Cardiac muscle cell (in vitro differentiated cells and primary cell): ENCODE data around the gene PARD3. TPM values are rescaled to one million over a fixed set of nuclear protein-coding genes. Genes with fewer than 3 reads are reported as not detected.

Experiments
- DNase-seq, 2 donors: peaks; one replicate each; pipeline versions ENCODE4 v3.0.0 to v3.0.0-alpha.2; 2010 to 2017; ENCODE audit warnings: low read depth in 1 of 2, low spot score in 1 of 2
- H3K27ac ChIP-seq: fragments of 200-600 bp; sonication (generic); 2 replicates; pipeline ENCODE4 v1.5.1; 2016
- H3K27me3 ChIP-seq: fragments of 200-600 bp; sonication (generic); 2 replicates; pipeline ENCODE4 v1.6.0; 2016; ENCODE audit warnings: control low read depth
- H3K36me3 ChIP-seq: fragments of 200-600 bp; sonication (generic); 2 replicates; pipeline ENCODE4 v1.5.1; 2016; ENCODE audit warnings: control low read depth
- H3K4me1 ChIP-seq: fragments of 200-600 bp; sonication (generic); 2 replicates; pipeline ENCODE4 v1.8.1; 2017; ENCODE audit warnings: low read depth, mild to moderate bottlenecking, mixed run types
- H3K4me3 ChIP-seq: fragments of 200-600 bp; sonication (generic); 2 replicates; pipeline ENCODE4 v1.5.1; 2016; ENCODE audit warnings: mild to moderate bottlenecking
- H3K9me3 ChIP-seq: fragments of 200-600 bp; sonication (generic); 2 replicates; pipeline ENCODE4 v1.5.1; 2017; ENCODE audit warnings: low read depth, mild to moderate bottlenecking, control low read depth
- CTCF ChIP-seq: IDR thresholded peaks from 2 replicates; pipeline ENCODE4 v1.5.1; 2012; ENCODE audit warnings: low read depth, mild to moderate bottlenecking, low read length
- polyA plus RNA-seq: library from polyadenylated mRNA; unstranded; fragments of >200 nt; fragmentation: Nextera tagmentation; extraction: Ambion mirVana; gene quantifications from 2 replicates; pipeline ENCODE4 v1.2.1, GENCODE V29; 2016
- total RNA-seq: library from RNA; depleted of rRNA; stranded (reverse); fragments of >200 nt; gene quantifications from 2 replicates; pipeline ENCODE4 v1.2.3, GENCODE V29; 2016

Gene PARD3
- total and polyA plus RNA-seq, 2 experiments from 2014 or later = 36.5 to 64.8 TPM

DNA sequence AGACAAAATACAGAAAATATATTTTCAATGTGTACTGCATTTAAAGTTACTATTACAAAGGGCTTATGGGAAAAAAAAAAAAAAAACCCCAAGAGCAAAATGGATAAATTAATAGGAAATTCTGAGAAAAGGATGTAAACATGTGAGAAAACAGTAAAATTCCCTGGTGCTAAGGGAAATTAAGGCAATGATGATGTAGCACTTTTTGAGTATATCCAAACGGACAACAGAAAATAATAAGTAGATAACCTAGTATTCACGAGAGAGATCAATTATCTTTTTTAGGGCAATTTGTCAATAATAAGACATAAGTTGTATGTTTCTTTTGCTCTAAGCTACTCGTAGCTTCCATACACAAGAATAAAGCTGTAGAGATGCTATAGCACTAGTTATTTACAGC, 80.2 kb downstream of the PARD3 start:
- Histone ChIP-seq H3K9me3 (no peaks in the 10 kb centered on the region), H3K4me3 (no peak overlapping the region), H3K4me1 (peaks cover 18% of the 10 kb centered on the region), H3K36me3 (no peaks in the 10 kb centered on the region), H3K27ac (no peak overlapping the region), H3K27me3 (no peaks in the 10 kb centered on the region)
- no peak for DNase-seq
- TF ChIP-seq CTCF = no peak

DNA sequence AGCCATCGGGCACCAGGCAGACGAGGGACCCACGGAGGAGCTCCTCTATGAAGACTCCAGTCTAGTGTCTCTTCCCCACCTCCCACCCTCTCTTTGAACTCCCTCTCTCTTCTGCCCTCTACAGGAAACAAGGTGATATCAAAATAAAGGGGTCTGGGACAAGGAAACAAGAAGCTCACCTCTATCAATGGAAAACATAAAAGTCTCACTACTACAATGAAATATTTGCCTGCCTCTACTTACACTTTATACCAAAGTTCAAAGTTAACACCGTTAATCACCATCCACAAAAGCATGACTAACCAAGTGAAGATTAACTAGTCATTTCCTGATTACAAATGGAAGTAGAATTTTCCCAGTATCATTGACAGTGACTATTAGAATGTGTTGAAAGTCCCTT, 82.2 kb downstream of the PARD3 start:
- Histone ChIP-seq H3K4me3 (no peak overlapping the region), H3K27me3 (no peaks in the 10 kb centered on the region), H3K9me3 (no peaks in the 10 kb centered on the region), H3K4me1 (peaks cover 14% of the 10 kb centered on the region), H3K36me3 (no peaks in the 10 kb centered on the region), H3K27ac (no peak overlapping the region)
- DNase-seq = no peak
- peak; percentile 25 for TF ChIP-seq CTCF

GRCh38 chr10:34731885-34732701, 83.0 kb downstream of the PARD3 start:
- no peak for TF ChIP-seq CTCF
- Histone ChIP-seq H3K4me1 (peaks cover 18% of the 10 kb centered on the region), H3K27ac (no peak overlapping the region), H3K9me3 (no peaks in the 10 kb centered on the region), H3K36me3 (no peaks in the 10 kb centered on the region), H3K27me3 (no peaks in the 10 kb centered on the region), H3K4me3 (no peak overlapping the region)
- DNase-seq = peak in 1 of 2 donors; percentile 59

DNA sequence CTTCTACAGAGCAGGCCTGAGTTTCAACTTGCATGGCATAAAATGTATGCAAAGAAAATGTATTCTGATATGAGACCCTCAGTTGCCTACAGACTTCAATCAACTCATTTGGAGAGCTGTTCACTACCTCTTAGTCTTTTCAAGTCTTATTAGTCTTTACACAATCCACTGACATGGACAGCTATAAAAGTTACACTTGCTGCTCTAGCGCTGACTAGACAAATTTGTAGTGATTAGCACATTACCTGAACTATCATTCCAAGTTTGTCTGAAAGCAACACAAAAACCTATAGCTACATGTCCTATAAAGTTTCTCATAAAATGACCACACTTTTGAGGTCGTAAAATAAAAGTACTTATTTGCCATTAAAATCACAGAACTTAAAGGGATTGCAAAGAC, 83.9 kb downstream of the PARD3 start:
- Histone ChIP-seq H3K9me3 (no peaks in the 10 kb centered on the region), H3K4me1 (peaks cover 16% of the 10 kb centered on the region), H3K27ac (no peak overlapping the region), H3K4me3 (no peak overlapping the region), H3K27me3 (no peaks in the 10 kb centered on the region), H3K36me3 (no peaks in the 10 kb centered on the region)
- TF ChIP-seq CTCF = no peak
- no peak for DNase-seq

DNA sequence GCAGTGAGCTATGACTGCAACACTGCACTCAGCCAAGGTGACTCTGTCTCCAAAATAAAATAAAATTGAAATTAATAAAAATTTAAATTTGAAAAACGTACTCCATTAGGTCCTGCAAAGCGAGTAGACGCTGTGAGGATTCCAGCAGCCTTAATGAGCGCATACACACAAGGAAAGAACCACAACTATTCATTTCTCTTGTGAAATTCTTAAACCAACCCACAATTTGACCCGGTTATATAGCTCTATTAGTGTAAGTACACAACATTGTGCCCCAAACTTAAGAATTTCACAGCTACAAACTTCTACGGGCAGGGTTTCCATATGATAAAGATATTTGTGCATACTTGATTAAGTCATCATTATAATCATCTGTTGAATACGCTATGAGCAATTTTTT, 84.4 kb downstream of the PARD3 start:
- Histone ChIP-seq H3K36me3 (no peaks in the 10 kb centered on the region), H3K4me1 (peaks cover 16% of the 10 kb centered on the region), H3K27ac (no peak overlapping the region), H3K9me3 (no peaks in the 10 kb centered on the region), H3K27me3 (no peaks in the 10 kb centered on the region), H3K4me3 (no peak overlapping the region)
- peak in 1 of 2 donors; percentile 57 for DNase-seq
- TF ChIP-seq CTCF = no peak
